Measurements from ENCODE around the gene CCNG2. TPM values are rescaled to one million over a fixed set of nuclear protein-coding genes. Genes with fewer than 3 reads are reported as not detected.

The CCNG2 gene
- total RNA-seq, 1 donor from 2014 or later, result 39.3 TPM

- DNase-seq, result peak; percentile 86
- intact Hi-C loops (cut with DNase I), result no loop called here
Observed at GRCh38 chr4:77193511-77194102, 36.6 kb downstream of the CCNG2 start.

GRCh38 chr4:77194366-77194765, 37.4 kb downstream of the CCNG2 start:
- Histone ChIP-seq H3K9me3 (no peaks in the 10 kb centered on the region), H3K27me3 (ENCODE audit: low read depth) (no peaks in the 10 kb centered on the region), H3K4me3 (no peak overlapping the region), H3K4me1 (no peaks in the 10 kb centered on the region), H3K27ac (peak overlapping the region; percentile 50), H3K36me3 (no peaks in the 10 kb centered on the region)
- DNase-seq, result no peak
- intact Hi-C loops (cut with DNase I), result no loop called here
- ATAC-seq, result no peak
- TF ChIP-seq CTCF (IDR thresholded peaks at IDR 0.05), result no peak

More at GRCh38 chr4:77193511-77194102, 36.6 kb downstream of the CCNG2 start:
- no peak for TF ChIP-seq CTCF (IDR thresholded peaks at IDR 0.05)
- no peaks in the 10 kb centered on the region for H3K27me3 ChIP-seq (ENCODE audit: low read depth)
- peak; percentile 83 to 84 for ATAC-seq
- H3K36me3 ChIP-seq, result no peaks in the 10 kb centered on the region
- no peaks in the 10 kb centered on the region for H3K4me1 ChIP-seq
- peak overlapping the region; percentile 30 for H3K4me3 ChIP-seq
- peak overlapping the region; percentile 50 for H3K27ac ChIP-seq
- H3K9me3 ChIP-seq, result no peaks in the 10 kb centered on the region

- ATAC-seq (no peak), DNase-seq (no peak)
- TF ChIP-seq CTCF (IDR thresholded peaks at IDR 0.05), result no peak
- H3K4me1 ChIP-seq, result no peaks in the 10 kb centered on the region
- no peak overlapping the region for H3K27ac ChIP-seq
- intact Hi-C loops (cut with DNase I), result no loop called here
- no peaks in the 10 kb centered on the region for H3K9me3 ChIP-seq
- no peaks in the 10 kb centered on the region for H3K27me3 ChIP-seq (ENCODE audit: low read depth)
- no peaks in the 10 kb centered on the region for H3K36me3 ChIP-seq
- no peak overlapping the region for H3K4me3 ChIP-seq
Observed at GRCh38 chr4:77194989-77195388, 38.0 kb downstream of the CCNG2 start.

- H3K9me3 ChIP-seq, result no peaks in the 10 kb centered on the region
- peak; percentile 35 to 83 for ATAC-seq
- TF ChIP-seq CTCF (IDR thresholded peaks at IDR 0.05), result no peak
- intact Hi-C loops (cut with DNase I), result no loop called here
- H3K27me3 ChIP-seq (ENCODE audit: low read depth), result no peaks in the 10 kb centered on the region
- no peak for DNase-seq
- no peak overlapping the region for H3K27ac ChIP-seq
- H3K4me1 ChIP-seq, result no peaks in the 10 kb centered on the region
- no peaks in the 10 kb centered on the region for H3K36me3 ChIP-seq
- no peak overlapping the region for H3K4me3 ChIP-seq
Observed at GRCh38 chr4:77196866-77197265, 39.9 kb downstream of the CCNG2 start.

- Histone ChIP-seq H3K9me3 (no peaks in the 10 kb centered on the region), H3K27me3 (ENCODE audit: low read depth) (no peaks in the 10 kb centered on the region), H3K27ac (no peak overlapping the region), H3K4me3 (no peak overlapping the region), H3K4me1 (no peaks in the 10 kb centered on the region), H3K36me3 (no peaks in the 10 kb centered on the region)
- no peak for TF ChIP-seq CTCF (IDR thresholded peaks at IDR 0.05)
- intact Hi-C loops (cut with DNase I), result no loop called here
- DNase-seq, result no peak
- ATAC-seq, result no peak
Observed at GRCh38 chr4:77197361-77197760, 40.4 kb downstream of the CCNG2 start.
